ENCODE measurements around the gene CIB4.
"Not testable (repeated sequence)": the region's sequence is repeated elsewhere in the genome, so short reads cannot be mapped to it uniquely, and the experiment has no call there.

CIB4 gene

DNA sequence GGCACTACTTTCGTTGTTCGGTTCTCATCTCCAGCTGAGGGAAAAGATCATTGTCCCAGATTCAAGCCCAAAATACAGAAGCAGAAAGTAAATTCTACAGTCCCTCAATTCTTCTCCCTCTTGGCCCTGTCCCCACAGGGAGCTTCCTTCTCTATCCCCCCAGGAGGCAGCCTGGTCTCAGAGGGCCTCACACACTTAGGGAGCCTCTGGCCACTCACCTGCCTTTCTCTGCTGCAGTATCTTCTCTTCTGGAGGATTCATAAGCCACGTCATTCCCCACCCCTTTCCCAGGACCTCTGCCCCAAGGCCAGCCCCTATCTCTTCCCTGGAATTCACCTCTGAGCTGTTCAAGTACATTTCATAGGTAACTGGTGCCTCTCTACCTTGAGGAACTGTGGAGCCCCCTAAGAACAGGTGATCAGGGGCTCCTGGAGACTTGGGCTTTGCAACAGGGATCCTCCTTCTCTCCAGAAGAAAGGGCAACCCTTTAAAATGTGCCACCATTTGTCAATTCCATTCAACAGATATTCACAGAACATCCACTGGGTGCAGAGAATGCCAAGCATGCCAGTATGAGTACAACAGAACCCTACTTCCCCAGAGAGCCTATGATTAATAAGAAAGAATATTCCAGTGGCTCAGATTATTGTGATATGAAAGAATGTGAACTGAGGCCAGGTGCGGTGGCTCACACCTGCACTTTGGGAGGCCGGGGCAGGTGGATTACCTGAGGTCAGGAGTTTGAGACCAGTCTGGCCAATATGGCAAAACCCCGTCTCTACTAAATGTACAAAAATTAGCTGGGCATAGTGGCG, 72.9 kb downstream of the CIB4 start:
- no peak for DNase-seq (ENCODE audit: low spot score)

DNA sequence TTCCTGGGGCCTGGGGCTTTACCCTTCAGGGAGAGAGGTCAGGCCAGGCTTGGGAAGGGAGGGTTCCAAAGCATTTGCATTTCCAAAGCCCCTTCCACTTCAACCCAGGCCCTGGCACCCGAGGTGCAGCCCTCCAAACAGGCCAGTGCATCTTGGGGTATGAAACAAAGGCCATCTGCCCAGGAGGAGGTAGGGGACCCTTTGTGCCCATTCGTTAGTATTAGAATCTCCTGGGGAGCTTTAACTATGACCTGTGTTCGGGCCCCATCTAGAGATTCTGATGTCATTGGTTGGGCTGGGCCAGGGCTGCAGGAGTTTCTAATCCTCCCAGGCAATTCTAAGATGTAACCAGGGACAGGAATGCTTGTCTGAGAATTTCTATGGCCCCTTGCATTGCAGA, 73.6 kb downstream of the CIB4 start:
- DNase-seq (ENCODE audit: low spot score), result no peak

DNA sequence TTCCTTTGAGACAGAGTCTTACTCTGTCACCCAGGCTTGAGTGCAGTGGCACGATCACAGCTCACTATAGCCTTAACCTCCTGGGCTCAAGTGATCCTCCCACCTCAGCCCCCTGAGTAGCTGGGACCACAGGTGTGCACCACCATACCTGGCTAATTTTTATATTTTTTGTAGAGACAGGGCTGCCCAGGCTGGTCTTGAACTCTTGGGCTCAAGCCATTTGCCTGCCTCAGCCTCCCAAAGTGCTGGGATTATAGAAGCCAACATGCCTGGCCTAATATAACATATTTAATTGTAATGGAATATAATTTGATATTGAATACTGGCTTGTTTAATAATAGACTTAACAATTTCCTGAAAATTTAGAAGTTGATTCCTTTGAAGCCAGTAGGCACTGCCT, 74.4 kb downstream of the CIB4 start:
- not testable (repeated sequence) for DNase-seq (ENCODE audit: low spot score)

DNA sequence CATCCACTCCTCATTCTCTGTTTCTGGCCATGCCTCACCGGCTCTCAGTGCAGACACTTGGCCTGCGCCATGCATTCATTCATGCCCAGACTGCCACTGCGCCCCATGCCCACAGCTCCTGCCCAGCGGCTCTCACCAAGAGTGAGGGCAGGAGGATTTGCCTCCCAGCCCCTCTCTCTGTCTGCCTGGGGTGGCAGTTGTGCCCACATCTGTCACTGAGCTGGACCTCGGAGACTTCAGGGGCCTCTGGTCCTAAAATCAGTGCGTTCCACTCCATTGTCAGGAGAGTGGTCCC, 75.1 kb downstream of the CIB4 start:
- no peak for DNase-seq (ENCODE audit: low spot score)

DNA sequence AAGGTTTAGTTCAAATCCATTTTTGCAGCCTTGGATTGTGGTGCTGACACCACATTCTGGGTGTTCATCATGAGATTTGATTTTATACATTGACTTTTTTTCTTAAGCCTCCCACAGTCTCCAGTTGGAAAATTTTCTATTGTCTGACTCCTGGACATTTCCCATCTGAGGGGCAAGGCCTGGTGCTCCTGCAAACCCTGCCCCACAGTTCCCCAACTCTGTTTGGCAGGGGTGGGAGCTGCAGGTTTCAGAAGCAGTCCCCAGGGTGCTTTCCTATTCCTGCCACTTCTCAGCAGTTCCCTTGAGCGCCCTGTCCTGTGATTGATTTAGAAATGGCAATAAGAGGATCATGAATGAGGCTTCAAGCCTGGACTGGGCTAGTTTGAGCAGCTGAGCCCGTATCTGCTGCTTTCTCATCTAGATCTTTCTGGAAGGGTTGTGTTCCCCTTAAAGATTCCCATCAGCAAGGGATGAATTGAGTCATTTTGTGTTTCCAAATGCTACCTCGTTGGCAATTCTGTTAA, 77.0 kb downstream of the CIB4 start:
- no peak for DNase-seq (ENCODE audit: low spot score)

DNA sequence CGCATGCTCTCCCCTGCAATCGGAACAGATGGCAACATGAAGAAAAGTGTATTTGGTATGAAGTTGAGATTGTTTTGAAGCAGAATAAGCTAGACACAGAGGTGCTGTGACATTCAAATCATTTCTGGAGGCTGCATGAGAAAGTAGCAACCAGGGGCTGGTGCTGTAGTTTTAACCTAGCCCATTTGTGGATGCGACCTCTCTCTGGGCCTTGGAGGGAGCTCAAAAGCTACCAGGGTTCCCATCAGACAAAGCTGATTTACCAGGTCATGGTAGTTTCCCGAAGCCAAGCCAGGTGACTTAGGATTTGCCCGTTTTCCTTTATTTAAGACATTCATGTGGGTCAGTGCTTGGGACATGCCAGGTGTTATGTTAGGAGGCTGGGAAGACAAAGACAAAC, 77.5 kb downstream of the CIB4 start:
- no peak for DNase-seq (ENCODE audit: low spot score)

DNA sequence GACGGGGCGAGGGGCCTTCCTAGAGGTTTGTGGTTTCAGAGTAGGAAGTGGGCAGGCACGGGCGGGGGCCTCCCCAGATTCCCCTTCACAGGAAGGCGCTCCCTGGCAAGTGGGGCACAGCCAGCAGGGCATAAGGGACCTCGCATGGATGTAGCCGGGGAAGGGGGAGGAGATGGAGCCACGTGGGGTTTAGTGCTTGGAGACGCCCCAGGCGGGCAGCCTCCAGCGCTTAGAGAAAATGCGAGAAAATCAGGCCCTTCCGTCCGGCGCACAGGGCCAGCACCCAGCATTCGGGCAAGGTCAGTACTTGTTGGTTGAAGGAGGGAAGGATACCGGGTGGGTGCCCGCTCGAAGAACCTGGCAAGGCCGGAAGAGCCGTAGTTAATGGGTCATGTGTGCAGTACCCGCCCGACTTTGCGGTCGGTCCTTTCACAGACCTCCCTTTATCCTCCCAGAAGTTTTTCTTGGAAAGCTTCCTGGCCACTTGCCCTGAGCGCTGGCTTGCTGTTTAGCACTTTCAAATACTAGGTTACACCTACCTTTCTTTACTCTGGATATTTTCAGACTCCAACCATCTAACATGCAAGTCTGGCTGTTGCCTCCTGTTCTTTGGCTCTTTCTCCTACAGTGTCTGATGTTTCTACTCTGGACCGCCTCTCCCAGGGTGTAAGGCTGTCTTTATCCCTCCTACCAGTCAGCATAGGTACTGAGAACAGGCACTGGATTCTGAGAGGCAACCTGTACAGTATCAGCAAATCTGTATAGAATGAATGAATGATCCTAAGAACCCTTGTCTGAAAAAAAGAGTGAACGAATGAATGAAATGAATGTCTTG, 78.1 kb downstream of the CIB4 start:
- peak; percentile 74 for DNase-seq (ENCODE audit: low spot score)

DNA sequence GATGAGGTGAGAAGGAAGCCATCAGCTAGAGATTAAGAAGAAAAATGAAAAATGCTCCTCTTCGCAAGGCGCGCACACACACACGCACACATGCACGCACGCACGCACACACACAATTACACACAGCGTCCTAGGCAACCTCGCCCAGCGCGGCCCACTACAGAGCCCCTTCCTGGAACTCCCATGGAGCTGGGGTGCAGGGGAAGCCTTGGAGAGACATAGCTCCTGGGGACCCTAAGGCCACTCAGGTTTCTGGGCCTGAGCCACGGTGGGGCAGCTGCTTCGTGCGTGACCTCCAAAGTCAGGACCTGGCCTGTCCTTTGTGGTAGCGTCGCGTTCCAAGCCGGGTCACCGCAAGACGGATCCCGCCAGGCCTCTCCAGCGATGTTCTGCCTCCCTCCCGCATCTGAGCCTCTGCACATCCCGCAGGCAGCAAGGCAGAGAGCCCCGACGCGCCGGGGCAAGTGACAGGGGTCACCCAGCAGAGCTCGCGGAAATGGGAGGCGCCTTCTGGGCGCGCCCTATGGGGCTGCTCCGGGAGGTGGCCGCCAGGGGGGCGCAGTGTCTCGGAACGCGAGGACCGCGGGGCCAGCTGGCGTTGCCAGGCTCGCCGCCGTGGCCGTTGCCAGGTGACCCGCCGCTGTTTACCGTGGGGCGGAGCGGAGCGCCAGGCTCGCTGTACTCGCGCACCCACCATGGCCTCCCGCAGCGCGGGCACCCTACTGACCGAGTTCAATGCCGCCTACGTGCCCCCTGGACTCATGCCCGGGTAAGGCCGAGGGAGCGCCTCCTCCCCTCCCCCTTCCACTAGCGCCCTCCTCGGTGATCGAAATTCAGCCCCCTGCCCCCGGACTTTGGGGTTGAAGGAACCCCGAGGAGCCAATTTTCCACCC, 79.0 kb downstream of the CIB4 start:
- peak; percentile 72 for DNase-seq (ENCODE audit: low spot score)

DNA sequence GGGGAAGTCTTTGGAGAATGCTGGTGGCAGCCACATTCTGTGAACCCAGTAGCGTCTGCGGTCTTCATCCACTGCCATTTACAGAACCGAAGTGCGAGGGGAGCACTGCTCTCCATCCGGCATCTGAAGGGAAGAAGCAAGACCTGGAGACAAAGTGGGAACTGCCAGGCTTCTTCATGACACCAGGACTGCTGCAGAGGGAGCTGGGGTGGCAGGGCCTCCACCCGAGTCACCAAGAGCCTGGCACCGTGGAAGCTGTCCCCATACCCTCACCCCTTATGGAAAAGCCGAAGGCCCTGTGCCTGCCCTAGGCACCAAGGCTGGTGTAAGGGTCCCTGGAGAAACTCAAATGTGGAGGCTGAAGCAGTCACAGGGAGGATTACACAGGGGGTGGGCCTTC, 79.8 kb downstream of the CIB4 start:
- DNase-seq (ENCODE audit: low spot score), result no peak

DNA sequence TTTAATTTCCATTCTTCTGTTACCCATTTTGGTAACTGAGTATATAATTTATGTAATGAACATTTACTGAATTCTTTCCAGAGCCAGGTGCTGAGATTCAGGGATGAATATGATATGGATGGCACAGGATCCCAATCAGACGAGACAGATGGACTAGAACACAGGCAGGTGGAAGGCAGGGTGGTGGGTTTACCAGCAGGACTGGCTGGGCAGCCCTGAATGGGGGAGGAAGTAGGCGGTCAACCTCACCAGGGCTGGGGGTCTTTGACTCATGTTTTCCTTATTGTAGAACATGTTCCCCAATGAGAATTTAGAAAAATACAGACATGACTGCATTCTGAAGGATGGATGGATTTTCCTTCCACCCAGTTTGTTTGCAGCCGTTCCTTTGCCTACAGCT, 80.3 kb downstream of the CIB4 start:
- DNase-seq (ENCODE audit: low spot score), result no peak

DNA sequence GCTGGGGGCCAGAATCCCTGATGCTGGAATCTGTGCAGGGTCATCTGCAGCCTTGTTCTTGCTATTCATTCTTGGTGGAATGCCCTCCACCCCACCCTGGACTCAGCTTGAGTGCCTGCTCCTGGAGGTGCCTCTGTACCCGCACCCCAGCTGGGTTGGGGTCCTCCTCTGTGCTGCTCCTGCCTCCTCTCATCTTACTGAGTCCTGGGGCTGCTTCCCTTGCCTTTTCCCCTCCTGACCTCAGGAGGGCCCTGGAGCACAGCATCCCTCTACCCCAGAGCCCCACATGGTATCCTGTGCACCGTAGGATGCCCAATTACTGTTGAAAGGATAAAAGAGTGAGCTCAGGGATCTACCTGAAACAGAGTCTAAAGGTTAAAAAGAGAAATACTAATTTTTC, 81.6 kb downstream of the CIB4 start:
- no peak for DNase-seq (ENCODE audit: low spot score)

DNA sequence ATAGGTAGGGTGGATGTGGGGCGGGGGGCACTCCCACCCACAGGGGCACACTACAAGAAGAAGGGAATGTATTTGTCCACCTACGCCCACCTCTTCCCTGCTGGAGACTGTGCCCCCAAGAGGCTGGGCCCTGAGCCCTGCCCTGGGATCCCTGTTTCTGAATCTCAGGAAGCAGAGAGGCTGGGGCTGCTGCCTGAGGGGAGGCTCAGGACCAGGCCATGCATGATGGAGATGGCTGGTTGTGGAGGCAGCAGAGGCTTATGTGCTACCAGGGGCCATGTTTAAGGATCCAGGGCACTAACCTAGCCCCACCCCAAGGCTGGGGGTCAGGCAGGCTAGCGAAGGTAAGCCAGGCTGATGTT, 82.1 kb downstream of the CIB4 start:
- DNase-seq (ENCODE audit: low spot score), result no peak

DNA sequence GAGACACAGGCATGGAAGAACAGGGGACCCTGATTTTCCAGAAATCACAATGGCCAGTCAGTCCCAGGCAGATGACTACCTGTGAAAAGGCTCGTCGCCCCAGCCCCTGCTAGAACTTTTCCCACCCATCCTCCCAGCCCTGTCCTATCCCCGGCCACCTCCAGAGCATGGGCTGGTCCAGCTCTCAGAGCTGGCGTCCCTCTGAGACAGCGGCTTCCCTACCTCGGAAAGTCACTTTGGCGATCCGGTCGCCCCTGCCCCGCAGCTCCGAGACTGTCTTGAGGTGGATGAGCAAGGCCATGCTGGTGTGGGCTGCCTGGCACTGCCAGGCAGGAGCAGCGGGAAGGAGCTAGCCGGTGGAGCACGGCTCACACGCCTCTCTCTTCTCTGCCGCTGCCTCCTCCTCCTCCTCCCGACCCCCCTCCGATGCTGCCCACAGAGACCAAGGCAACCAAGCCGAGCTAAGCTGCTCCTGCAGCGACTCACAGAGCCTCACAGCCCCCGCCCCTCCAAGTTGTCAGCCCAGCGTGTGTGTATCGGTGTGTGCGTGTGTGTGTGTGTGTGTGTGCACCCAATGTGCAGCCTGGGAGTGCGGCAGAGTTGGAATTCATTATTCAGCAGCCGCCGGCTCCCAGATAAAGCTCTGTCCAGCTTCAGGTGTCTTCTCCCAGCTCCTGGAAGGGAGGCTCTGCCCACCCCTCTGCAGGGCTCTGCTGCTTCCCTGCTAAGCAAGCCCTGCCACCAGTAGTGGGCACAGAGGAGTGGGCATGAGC, 82.7 kb downstream of the CIB4 start:
- no peak for DNase-seq (ENCODE audit: low spot score)

DNA sequence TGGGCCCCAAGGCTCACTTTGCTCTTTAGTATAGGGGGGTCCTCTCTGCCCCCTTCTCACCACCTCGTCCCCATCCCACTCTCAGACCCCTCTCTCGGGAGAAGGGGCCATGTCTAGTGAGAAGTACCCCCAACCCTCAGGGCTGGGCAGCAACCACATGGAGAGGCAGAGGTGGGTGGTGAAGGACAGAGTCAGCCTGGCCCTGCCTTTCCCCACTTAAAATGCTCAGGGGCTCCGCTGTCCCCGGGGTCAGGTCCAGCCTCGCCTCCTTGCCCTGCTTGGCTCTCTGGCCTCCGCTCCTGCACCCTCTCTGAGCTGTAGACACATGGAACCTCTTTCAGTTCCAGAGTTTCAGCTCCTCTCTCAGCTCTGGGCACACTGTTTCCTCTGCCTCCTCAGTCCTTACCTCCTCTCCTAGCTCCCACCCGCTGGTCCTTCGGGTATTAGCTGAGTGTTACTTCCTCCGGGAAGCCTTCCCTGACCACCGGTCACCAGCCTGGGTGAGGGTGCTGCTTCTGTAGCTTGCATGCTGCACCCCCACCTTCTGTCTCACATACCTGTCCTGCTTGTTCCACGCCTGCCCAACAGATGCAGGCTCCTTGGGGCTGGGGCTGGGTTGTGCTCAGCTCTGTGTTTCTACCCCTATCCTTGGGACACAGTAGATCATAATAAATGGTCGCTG, 83.8 kb downstream of the CIB4 start:
- DNase-seq (ENCODE audit: low spot score), result no peak

DNA sequence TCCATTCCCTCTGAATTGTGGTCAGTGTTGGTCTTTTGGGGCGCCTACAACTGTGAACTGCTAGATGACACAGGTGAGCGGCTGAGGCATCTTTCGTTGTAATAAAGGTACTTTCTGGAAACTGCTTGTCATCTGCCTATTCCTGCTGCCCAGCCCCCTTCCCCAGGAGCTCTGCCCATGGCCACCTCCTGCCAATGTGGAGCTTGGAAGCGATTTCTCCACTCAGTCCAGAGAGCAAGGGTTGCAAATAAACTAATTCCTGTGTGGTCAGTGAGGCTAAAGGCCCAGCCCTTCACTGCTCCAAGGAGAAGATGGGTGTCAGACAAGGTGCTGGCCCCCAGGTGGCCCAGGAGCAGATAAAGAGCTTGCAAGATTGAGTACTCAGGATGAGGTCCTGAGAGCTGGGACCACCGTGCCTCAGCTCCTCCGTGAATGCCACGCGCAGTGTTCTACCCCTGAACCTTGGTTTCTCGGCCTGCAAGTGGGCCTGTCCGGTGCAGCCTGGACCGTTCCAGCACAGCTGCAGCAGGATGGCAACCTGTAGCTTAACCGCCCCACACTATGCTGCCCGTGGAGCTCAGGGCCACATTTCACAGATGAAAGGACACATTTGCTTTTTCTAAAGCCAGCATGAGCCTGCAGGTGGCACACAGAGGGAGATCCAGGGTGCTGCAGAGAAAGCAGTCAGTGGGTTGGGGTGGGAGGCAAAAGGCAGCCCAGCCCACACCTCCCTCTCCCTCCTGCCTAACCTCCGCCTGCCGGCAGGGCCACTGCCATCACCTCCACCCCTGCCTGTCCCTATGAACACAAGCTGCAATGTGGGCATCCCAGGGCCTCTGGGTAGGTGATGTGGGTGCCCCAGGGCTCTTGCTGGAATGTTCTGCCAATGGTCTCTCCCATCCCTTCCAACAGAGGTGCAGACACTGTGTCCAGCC, 84.6 kb downstream of the CIB4 start:
- no peak for DNase-seq (ENCODE audit: low spot score)

DNA sequence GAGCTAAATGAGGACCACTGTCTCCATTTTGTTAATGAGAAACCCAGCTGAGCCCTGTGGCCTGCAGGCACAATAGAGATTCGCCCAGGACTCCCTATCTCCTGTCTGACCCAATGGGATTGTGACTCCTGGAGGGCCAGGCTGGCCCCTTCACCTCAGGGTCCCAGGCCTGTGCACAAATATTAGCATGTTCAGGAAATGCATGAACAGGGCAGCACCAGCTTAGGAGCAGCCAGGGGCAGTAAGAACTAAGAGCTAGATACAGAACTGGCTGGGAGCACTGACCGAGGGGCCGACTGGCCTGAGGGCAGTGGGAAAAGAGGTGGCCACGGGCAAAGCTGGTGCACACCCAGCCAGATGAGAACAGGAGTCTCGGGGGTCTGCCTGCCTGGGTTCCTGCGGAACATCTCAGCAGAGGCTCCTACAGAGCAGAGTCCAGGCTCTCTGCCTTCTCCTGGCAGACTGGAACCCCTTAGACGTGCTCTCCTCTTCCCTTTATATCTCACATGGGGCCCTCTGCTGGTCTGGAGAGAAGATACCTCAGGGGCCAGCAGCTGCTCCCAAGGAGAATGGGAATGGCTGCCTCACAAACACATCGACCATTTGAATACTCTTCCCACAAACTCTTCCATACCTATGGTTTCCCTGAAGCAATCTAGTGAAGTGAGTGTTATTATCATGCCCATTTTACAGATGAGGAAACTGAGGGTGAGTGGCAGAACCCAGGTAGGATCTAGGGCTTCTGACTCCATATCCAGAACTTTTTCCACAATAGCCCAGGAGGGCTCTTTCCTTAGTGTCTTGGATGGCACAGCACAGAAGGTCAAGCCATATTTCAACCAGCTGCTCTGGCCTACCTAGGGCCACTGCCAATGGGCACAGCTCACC, 85.7 kb downstream of the CIB4 start:
- no peak for DNase-seq (ENCODE audit: low spot score)

DNA sequence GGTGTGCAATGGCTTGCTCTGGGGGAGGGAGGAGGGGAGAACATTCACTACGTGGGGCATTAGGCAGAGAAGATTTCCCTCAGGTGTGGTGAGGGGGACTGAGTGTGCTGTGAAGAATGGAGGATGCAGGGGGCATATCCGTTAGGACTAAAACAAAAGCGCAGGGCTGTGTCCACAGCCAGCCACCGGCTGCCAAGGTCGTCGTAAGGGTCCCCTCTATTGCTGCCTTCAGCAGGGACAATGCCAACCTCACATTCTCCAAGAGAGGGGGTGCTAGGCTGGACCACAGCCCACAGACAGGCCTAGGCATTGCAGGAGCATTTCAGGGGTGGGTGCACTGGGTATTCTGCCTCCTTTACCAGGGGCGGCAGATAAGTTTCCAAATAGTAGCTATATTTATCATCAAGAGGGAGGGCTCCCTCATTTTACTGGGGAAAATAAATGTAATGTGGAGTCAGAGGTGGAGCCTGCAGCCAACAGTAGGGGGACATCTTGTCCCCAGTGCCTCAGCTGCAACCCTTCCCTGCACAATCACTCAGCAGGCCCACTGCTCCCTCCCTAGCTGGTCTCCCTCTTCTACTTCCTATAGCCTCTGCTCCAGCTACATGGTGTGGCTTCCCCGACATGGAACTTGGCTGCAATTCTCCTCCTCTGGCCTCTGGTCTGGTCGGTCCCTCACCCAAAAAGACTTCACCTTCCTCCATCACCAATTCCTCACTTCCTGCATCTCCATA, 88.4 kb downstream of the CIB4 start:
- no peak for DNase-seq (ENCODE audit: low spot score)
